HepG2 (cell line): ENCODE measurements around the gene PMFBP1. TPM values are rescaled to one million over a fixed set of nuclear protein-coding genes. Genes with fewer than 3 reads are reported as not detected.

Experiments used
- ATAC-seq: fragments of 200-7000 bp; cut with Tn5 transposase; 3 replicates; pipeline ENCODE4 v1.9.1; 2020; ENCODE audit warnings: mild to moderate bottlenecking, moderate library complexity
- BruUV-seq: library from RNA; stranded (reverse); fragments of 400-500 nt; replicated peaks from 2 replicates; lab custom pipeline; 2021; lab: Mats Ljungman, UMichigan
- CTCF ChIA-PET: fragments of 300-600 bp; formaldehyde crosslinking; extraction: SDS; loops from one replicate; lab custom pipeline; 2021; ENCODE audit warnings: low total read pairs, inconsistent platforms, low intra/inter-chr PET ratio; lab: Yijun Ruan, JAX
- POLR2A ChIA-PET: fragments of 350-600 bp; sonication (Branson Sonifier 250); formaldehyde crosslinking; loops from one replicate; lab custom pipeline; 2020; ENCODE audit warnings: antibody characterized with exemption, inconsistent platforms; lab: Yijun Ruan, JAX
- DNase-seq: peaks from one replicate; pipeline ENCODE4 v3.0.0-alpha.2; 2015; ENCODE audit warnings: low spot score
- FAIRE-seq: peaks from 3 replicates; lab custom pipeline; 2011; peaks lifted over from hg19 to GRCh38; lab: Jason Lieb, UNC
- H2AFZ ChIP-seq: one replicate; pipeline ENCODE4 v1.6.1; 2011; ENCODE audit warnings: low read length, inconsistent platforms
- H3K27ac ChIP-seq: fragments of 300-600 bp; 3 replicates; pipeline ENCODE4 v1.8.0; 2011; ENCODE audit warnings: mixed run types, mild to moderate bottlenecking, mixed read lengths, low read length, inconsistent platforms; ENCODE audit not compliant: insufficient read depth; ENCODE audit errors: extremely low read length
- H3K27me3 ChIP-seq, 2 experiments: fragments of 200-600 bp in 1 of 2; 2 replicates in 1 of 2; 3 replicates in 1 of 2; pipeline versions ENCODE4 v1.6.0 to v1.8.0; 2011; ENCODE audit warnings: low read length in 2 of 2, mild to moderate bottlenecking in 2 of 2, moderate library complexity in 2 of 2, inconsistent platforms in 1 of 2; ENCODE audit not compliant: insufficient read depth in 2 of 2, control insufficient read depth in 1 of 2
- H3K36me3 ChIP-seq, 2 experiments: fragments of 200-600 bp in 1 of 2; replicated peaks in 1 of 2; 2 replicates in 1 of 2; 3 replicates in 1 of 2; pipeline versions ENCODE4 v1.5.1 to v1.8.0; 2011; ENCODE audit warnings: low read length in 2 of 2, inconsistent platforms in 1 of 2; ENCODE audit not compliant: insufficient read depth in 2 of 2, control insufficient read depth in 1 of 2
- H3K4me1 ChIP-seq: 2 replicates; pipeline ENCODE4 v1.5.1; 2012; ENCODE audit warnings: low read length, inconsistent platforms; ENCODE audit not compliant: insufficient read depth
- H3K4me2 ChIP-seq: 2 replicates; pipeline ENCODE4 v1.6.0; 2011; ENCODE audit warnings: low read depth, low read length, inconsistent platforms
- H3K4me3 ChIP-seq, 3 experiments: fragments of 200-600 bp in 1 of 3; sonication (generic), shearing (Covaris generic) in 1 of 3; replicated peaks in 1 of 3; 2 replicates each; pipeline ENCODE4 v1.5.1; 2011 to 2016; ENCODE audit warnings: low read length in 3 of 3, inconsistent platforms in 2 of 3, low read depth in 2 of 3, mild to moderate bottlenecking in 2 of 3, control low read depth in 1 of 3, mixed read lengths in 1 of 3; ENCODE audit not compliant: insufficient read depth in 1 of 3
- H3K79me2 ChIP-seq: one replicate; pipeline ENCODE4 v1.6.1; 2011; ENCODE audit warnings: low read length, inconsistent platforms; ENCODE audit not compliant: insufficient read depth
- H3K9ac ChIP-seq: 2 replicates; pipeline ENCODE4 v1.6.0; 2011; ENCODE audit warnings: mild to moderate bottlenecking, low read depth, low read length, inconsistent platforms; ENCODE audit not compliant: insufficient read depth
- H3K9me3 ChIP-seq: 2 replicates; pipeline ENCODE4 v1.5.1; 2012; ENCODE audit warnings: mild to moderate bottlenecking, low read length
- H4K20me1 ChIP-seq: 2 replicates; pipeline ENCODE4 v1.6.0; 2011; ENCODE audit warnings: inconsistent platforms, mild to moderate bottlenecking, low read length, moderate library complexity; ENCODE audit not compliant: insufficient read depth
- AGO2 ChIP-seq: fragments of 200-400 bp; formaldehyde crosslinking; optimal IDR thresholded peaks from 2 replicates; pipeline ENCODE3; 2017; ENCODE audit warnings: mild to moderate bottlenecking, low read depth, low read length, moderate library complexity
- CREB3 ChIP-seq: sonication (generic); formaldehyde crosslinking; IDR thresholded peaks from 2 replicates; pipeline ENCODE4 v1.5.0; 2020; ENCODE audit warnings: missing genetic modification reagents
- GABPA ChIP-seq, 2 experiments: IDR thresholded peaks; 2 replicates each; pipeline ENCODE4 v1.6.1; 2011 to 2016; ENCODE audit warnings: low read depth in 2 of 2, low read length in 1 of 2, missing biosample characterization in 1 of 2, missing genetic modification characterization in 1 of 2
- NONO ChIP-seq, 2 experiments: fragments of 450-650 bp in 1 of 2; sonication (generic) in 1 of 2; formaldehyde crosslinking in 1 of 2; IDR thresholded peaks in 1 of 2; conservative IDR thresholded peaks in 1 of 2; 2 replicates each; pipeline versions ENCODE4 v1.6.1 to v1.8.0; 2017 to 2022; ENCODE audit warnings: mild to moderate bottlenecking in 1 of 2, missing genetic modification reagents in 1 of 2, moderate library complexity in 1 of 2
- POLR2A ChIP-seq, 2 experiments: IDR thresholded peaks; 2 replicates each; pipeline ENCODE4 v1.6.1; 2011; ENCODE audit warnings: low read depth in 2 of 2, low read length in 2 of 2, mild to moderate bottlenecking in 1 of 2, moderate library complexity in 1 of 2; ENCODE audit not compliant: insufficient read depth in 1 of 2
- SUZ12 ChIP-seq: fragments of 150-350 bp; IDR thresholded peaks from 2 replicates; pipeline ENCODE4 v1.6.1; 2014; ENCODE audit warnings: low read depth, low read length
- U2AF1 ChIP-seq: fragments of 200-400 bp; formaldehyde crosslinking; optimal IDR thresholded peaks from 2 replicates; pipeline ENCODE3; 2017; ENCODE audit warnings: mild to moderate bottlenecking, low read depth, low read length
- YY1 ChIP-seq: IDR thresholded peaks from 2 replicates; pipeline ENCODE4 v1.6.1; 2011; ENCODE audit warnings: low read length, low read depth, moderate library complexity, mild to moderate bottlenecking; ENCODE audit not compliant: insufficient read depth, insufficient replicate concordance
- ZNF414 ChIP-seq: sonication (generic); formaldehyde crosslinking; IDR thresholded peaks from 2 replicates; pipeline ENCODE4 v1.5.0; 2020; ENCODE audit warnings: missing genetic modification reagents
- WGBS: methylation state at CpG from one replicate; pipeline ENCODE4 v1.1.6; 2017; ENCODE audit warnings: low lambda C conversion rate; 5-methylcytosine and 5-hydroxymethylcytosine counted together
- in situ Hi-C: cut with HindIII; loops from 2 replicates; pipeline ENCODE4 v1.10.0; 2017; ENCODE audit warnings: low pct_unique_long_range_greater_than_20kb; ENCODE audit not compliant: extremely low pct_ligation_motif_present
- intact Hi-C: fragments of 100-400 bp; cut with micrococcal nuclease; formaldehyde crosslinking; loops from one replicate; pipeline ENCODE4 v1.10.0; 2022; ENCODE audit not compliant: unreplicated experiment
- polyA plus RNA-seq, 8 experiments: library from polyadenylated mRNA; depleted of rRNA in 3 of 8; stranded (reverse) in 7 of 8; unstranded in 1 of 8; fragments of >200 nt; fragmentation: Illumina TruSeq in 4 of 8; extraction: Trizol in 4 of 8; gene quantifications; 2 replicates each; pipeline versions ENCODE4 v1.2.1 to v1.2.3, GENCODE V29; 2011 to 2016; ENCODE audit warnings: low read depth in 4 of 8, missing spikeins in 1 of 8, mixed read lengths in 1 of 8; ENCODE audit not compliant: insufficient read depth in 1 of 8
- total RNA-seq, 5 experiments: library from RNA; depleted of rRNA; stranded (reverse); fragments of >200 nt; fragmentation: Illumina TruSeq; extraction: Trizol; gene quantifications; 2 replicates each; pipeline ENCODE4 v1.2.3, GENCODE V29; 2016; ENCODE audit warnings: low read depth in 1 of 5

The PMFBP1 gene
- total and polyA plus RNA-seq, 2 of the 13 experiments (the other 11 are each of a cell fraction or from before 2014, with no cell fraction given): 1.9 to 3.8 TPM

GRCh38 chr16:72107371-72107770 is 64.6 kb downstream of the PMFBP1 start:
- Histone ChIP-seq H3K4me2 (no peak overlapping the region), H3K9me3 (no peaks in the 10 kb centered on the region), H3K27me3 (no peaks in the 10 kb centered on the region), H3K36me3 (peaks cover 81 to 100% of the 10 kb centered on the region in 2 experiments), H3K79me2 (no peaks in the 10 kb centered on the region), H3K9ac (no peak overlapping the region), H3K27ac (no peak overlapping the region), H3K4me3 (no peak overlapping the region), H3K4me1 (no peaks in the 10 kb centered on the region), H2AFZ (no peak overlapping the region), H4K20me1 (no peaks in the 10 kb centered on the region)
- intact Hi-C loops: no loop called here
- ATAC-seq (no peak), FAIRE-seq (no peak), DNase-seq (no peak)
- in situ Hi-C loops: no loop called here
- 97% methylated on average over 11 of the region's 17 CpGs for WGBS
- no TSS peak for BruUV-seq
- CTCF ChIA-PET: no interaction called here
- POLR2A ChIA-PET: no interaction called here
- TF ChIP-seq AGO2: peak; percentile 35
- no peak for TF ChIP-seq GABPA (IDR thresholded peaks at IDR 0.05; ENCODE audit: low read depth, low read length)
- TF ChIP-seq GABPA (CRISPR knock-in tag; IDR thresholded peaks at IDR 0.05; ENCODE audit: low read depth): no peak
- TF ChIP-seq U2AF1: no peak
- TF ChIP-seq CREB3 (CRISPR knock-in tag): no peak

DNA sequence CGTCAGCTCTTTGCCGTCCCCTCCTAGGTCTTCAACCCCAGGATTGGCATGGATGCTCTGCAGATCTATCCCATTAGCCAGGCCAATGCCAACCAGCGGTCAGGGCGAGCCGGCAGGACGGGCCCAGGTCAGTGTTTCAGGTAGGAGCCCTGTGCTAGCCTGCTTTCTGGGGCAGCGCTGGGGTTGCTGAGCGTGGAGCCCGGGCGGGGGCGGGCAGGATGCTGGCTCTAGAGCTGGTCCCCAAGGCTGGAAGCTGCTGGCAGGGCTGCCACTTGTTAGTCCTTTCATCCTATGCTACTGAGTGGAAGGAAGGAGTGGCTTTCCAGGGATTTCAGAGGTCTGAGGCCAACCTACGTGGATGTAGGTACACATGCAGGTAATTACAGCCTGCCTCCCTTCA is 66.0 kb downstream of the PMFBP1 start:
- Histone ChIP-seq H3K4me1 (no peaks in the 10 kb centered on the region), H3K4me3 (no peak overlapping the region), H3K27ac (no peak overlapping the region), H3K4me2 (no peak overlapping the region), H3K79me2 (no peaks in the 10 kb centered on the region), H3K27me3 (no peaks in the 10 kb centered on the region), H4K20me1 (no peaks in the 10 kb centered on the region), H2AFZ (no peak overlapping the region), H3K9ac (no peak overlapping the region), H3K9me3 (no peaks in the 10 kb centered on the region), H3K36me3 (peaks cover 81 to 100% of the 10 kb centered on the region in 2 experiments)
- WGBS: over 99% methylated on average over 10 of the region's 12 CpGs
- DNase-seq: no peak
- CTCF ChIA-PET: no interaction called here
- intact Hi-C loops: no loop called here
- TF ChIP-seq NONO (IDR thresholded peaks at IDR 0.05) (no peak), NONO (CRISPR knock-in tag; conservative IDR thresholded peaks at IDR 0.05) (no peak), AGO2 (peak; percentile 28), POLR2A (IDR thresholded peaks at IDR 0.05; ENCODE audit: insufficient read depth in 1 of 2, low read depth in 2 of 2, low read length in 2 of 2) (0 out of 4 replicates have a peak, but pooled peaks of 1 of the 2 experiments have one; percentile 21), ZNF414 (no peak), SUZ12 (no peak), YY1 (no peak)
- in situ Hi-C loops: no loop called here
- no peak for ATAC-seq
- POLR2A ChIA-PET: interaction anchor here (0.6 kb wide), 1 partner anchor 268 kb away, joined by 3 read pairs; no protein-coding TSS in a partner anchor
- no TSS peak for BruUV-seq
- FAIRE-seq: no peak
